Activated CD8-positive, alpha-beta memory T cell treated with anti-CD3 and anti-CD28 coated beads, Interleukin-2, amount 50 U/mL, for 1 hour (primary cell): Measurements from ENCODE around the gene SIGLEC10.
"Not testable (repeated sequence)": the region's sequence is repeated elsewhere in the genome, so short reads cannot be mapped to it uniquely, and the experiment has no call there.

ENCODE experiments used
- DNase-seq: peaks from one replicate; pipeline ENCODE4 v3.0.0-alpha.2; 2020; ENCODE audit errors: extremely low read depth

Gene SIGLEC10

DNA sequence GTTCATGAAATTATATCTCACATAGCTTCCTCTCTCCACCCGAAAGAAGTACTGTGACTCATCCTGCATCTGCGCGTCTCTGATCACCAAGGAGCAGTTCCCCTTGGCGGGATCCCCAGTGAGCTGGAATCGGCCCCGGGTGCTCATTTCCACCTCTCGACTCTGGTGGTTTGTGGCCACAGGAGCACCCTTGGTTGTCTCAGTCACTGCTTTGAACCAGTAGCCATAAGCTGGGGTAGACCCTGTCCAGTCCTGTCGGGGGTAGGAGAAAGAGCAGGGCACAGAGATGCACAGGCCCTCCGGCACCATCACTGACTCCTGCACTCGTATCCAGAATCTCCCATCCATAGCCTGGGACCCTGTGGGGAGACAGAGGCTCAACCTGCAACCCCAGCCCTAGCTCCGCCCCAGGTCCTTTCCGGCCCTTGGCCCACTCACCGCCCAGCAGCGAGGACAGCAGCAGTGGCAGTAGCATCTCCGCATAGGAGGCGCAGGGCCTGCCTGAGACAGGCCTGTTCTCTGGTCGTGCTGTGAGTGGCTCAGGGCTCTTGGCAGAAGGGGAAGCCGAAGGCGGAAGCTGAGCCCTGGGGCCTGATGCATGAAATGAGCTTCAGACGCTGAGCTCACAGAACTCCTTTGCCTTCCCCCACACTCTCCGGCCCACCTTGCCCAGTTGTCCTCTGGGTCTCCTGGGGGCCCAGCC is at the start of gene SIGLEC10:
SIGLEC10 (minus strand) TSS at position 536 of the 703 bp plus-strand sequence; CDS start at position 475, 61 bp downstream.
- no peak for DNase-seq

DNA sequence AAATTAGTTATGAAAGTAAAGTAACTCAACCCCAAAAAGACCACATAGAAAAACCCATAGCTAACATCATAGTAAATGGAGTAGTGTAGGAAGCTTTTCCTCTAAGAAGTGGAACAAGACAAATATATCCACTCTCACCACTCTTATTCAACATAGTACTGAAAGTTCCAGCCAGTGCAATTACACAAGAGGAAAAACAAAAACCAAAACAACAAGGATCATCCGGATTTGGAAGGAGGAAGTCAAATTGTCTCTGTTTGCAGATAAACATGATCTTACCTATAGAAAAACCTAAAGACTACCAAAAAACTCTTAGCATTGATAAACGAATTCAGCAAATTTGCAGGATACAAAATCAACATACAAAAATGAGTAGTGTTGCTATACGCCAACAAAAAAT is 49.3 kb upstream of the SIGLEC10 start:
- no peak for DNase-seq

DNA sequence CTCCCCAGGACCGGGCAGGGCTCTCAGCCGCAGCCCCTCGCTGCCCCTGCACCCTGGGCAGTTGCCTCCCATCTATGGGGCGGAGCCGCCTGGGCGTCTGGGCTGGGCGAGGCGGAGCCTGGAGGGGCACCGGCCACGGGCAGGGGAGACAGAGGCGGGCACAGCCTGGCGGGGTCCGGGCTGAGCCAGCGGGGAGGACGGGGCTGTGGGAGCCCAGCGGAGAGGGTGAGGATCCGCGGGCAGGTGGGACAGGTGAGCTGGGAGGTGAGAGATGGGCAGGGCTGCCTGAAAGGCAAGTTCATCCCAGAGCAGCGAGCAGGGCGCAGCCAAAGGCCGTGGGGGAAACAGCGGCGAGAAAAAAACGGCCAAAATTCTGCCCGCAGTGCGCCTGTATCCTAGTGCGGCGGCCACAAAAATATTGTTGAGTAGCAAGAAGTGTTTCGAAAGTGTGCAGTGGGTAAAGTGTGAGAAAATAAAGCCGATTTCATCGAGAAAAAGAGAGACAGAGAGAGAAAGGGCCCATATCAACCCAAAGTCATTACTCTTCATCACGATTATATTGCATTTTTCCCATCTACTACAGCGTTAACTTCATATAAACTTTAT is 46.6 kb upstream of the SIGLEC10 start:
- not testable (repeated sequence) for DNase-seq

GRCh38 chr19:51462681-51463080 is 45.2 kb upstream of the SIGLEC10 start:
- DNase-seq = no peak

- no peak for DNase-seq
Observed at GRCh38 chr19:51462276-51462675, 44.8 kb upstream of the SIGLEC10 start.

DNA sequence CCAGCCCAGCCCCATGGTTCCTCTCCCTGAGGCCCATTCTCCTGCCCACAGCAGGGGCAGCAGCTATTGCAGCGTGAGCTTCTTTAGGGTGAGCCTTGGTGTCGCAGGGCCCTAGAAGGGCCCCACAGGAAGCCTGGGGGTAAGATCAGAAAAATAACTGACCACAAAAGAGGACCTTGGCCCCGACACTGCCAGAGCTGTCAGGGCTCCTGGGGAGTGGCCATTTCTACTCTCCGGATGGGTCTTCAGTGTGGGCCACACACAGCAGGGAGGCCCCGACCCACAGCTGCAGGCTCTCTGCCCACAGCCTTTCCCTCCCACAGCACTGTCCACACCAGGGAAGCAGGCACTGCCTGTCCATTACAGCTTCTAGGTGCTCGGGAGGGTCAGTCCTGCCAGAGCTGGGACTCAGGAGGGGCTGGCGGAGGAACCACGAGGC is 44.3 kb upstream of the SIGLEC10 start:
- DNase-seq = no peak

- DNase-seq = no peak
Observed at GRCh38 chr19:51460164-51460992, 42.9 kb upstream of the SIGLEC10 start.

- DNase-seq = no peak
Observed at GRCh38 chr19:51458899-51459505, 41.6 kb upstream of the SIGLEC10 start.

GRCh38 chr19:51458051-51458645 is 40.7 kb upstream of the SIGLEC10 start, which contains the start of gene SIGLEC8:
Gene SIGLEC8, minus strand, starts transcription at chr19:51458454. Its CDS starts 67 bp downstream, at chr19:51458387.
- DNase-seq = no peak

- no peak for DNase-seq
Observed at GRCh38 chr19:51457351-51458013, 40.0 kb upstream of the SIGLEC10 start.

DNA sequence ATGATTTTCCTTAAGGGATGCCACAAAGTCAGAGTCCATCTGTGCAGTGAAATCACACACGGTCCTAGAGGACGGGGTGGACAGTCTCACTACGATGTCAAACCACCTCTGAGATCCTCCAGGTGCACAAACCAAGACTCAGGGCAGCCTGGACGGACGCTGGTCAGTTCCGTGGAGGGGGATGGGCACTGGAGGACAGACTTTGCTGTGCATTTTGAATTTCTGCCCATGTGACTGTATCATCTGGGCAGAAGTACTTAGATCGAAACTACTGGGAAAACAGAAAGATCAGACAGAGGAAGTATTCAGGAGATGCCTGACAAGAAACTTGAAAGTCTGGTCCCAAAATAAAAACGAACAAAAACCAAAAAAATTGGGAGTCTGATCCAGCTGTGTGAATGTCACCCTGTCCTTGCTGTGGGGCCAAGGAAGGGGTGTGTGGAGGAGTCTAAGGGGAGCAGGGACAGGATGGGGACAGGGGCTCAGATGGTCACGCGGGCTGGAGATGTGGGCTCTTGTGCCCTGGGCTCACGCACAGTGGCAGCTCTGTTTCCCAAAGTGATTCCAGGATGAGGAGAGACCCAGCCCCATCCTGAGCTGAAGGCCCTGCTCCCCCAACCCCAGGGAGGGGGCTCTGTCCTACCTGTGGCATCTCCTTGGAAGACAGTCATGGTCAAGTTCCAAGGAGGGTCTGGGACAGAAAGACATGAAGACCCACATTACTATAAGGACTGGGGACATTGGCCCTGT is 39.3 kb upstream of the SIGLEC10 start:
- no peak for DNase-seq

DNA sequence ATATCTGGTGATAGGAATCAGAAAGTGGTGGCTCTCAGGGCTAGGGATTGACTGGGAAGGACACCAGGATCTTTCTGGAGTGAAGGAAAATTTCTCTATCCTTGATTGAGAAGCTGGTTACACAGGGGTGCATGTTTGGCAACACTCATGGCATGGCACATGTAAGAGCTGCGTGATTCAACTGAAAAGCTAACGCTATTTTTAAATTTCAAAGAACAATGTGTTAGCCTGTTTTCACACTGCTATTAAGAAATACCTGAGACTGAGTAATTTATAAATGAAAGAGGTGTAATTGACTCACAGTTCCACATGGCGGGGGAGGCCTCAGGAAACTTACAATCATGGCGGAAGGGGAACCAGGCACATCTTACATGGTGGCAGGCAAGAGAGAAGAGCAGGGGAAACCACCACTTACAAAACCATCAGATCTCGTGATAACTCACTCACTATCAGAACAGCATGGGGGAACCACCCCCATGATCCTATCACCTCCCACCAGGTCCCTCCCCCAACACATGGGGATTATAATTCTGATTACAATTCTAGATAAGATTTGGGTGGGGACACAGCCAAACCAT is 33.4 kb upstream of the SIGLEC10 start:
- DNase-seq = no peak

- no peak for DNase-seq
Observed at GRCh38 chr19:51448411-51449016, 31.1 kb upstream of the SIGLEC10 start.

DNA sequence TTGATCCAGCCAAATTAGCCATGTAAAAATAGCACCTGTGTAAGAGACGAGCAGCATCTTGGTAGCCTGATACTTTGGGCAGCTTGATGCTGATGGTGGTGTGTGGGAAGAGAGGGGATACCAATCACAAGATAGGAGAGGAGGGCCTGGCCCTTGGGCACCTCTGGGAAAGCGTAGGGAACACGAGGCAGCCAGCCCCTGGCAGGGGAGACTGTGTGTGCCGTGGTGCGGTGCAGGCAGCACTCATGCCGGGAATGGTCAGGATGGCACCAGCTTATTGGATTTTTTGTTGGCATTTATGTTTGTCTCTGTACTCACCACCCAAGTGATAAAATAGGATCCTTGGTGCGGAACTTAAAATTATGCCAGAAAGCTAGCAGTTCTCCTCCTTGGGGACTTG is 30.6 kb upstream of the SIGLEC10 start:
- no peak for DNase-seq

GRCh38 chr19:51447510-51447909 is 30.1 kb upstream of the SIGLEC10 start:
- not testable (repeated sequence) for DNase-seq

DNA sequence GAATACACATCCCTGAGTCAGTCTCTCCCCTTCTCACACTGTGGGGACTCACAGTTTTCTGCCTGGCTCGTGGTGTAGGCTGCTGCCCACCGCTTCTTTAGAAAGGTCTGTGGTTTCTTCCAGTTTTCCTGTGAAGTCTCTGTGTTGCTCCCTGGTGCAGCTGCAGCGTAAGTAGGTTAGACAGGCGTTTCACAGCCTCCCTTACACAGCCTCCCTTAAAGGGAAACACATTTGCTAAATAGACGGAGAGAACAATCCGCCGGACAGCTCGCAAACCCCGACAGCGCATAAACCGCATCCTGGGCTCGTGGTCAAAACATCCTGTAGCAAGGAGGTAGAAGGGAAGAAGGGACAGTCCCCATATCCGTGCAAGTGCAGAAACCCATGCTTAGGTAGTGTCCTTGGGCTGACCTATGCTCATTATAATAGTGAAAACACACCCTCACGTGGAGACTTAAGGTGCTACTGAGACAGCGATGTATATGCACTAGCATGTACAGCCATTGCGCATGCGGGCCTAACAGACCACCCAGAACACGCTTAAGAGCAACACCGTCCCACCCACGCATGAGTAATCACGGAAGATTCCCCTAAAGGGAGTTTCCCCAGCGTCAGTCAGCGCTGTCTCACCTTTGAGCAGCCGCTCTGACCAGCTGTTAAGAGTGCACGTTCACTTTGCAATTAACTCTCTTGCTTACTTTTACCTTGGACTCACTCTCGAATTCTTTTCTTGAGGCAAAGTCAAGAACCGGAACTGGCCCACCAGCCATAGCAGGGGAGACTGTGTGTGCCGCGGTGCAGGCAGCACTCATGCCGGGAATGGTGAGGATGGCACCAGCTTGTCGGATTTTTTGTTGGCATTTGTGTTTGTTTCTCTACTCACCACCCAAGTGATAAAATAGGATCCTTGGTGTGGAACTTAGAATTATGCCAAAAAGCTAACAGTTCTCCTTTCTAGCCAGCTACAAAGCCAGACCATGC is 24.3 kb upstream of the SIGLEC10 start:
- peak; percentile 83 for DNase-seq

GRCh38 chr19:51440846-51441409 is 23.5 kb upstream of the SIGLEC10 start:
- no peak for DNase-seq

GRCh38 chr19:51440052-51440451 is 22.6 kb upstream of the SIGLEC10 start:
- no peak for DNase-seq
